ENCODE measurements around the gene CLCN2. TPM values are rescaled to one million over a fixed set of nuclear protein-coding genes. Genes with fewer than 3 reads are reported as not detected.

Gene CLCN2
- total RNA-seq, 1 experiment from 2014 or later: 22.9 TPM

DNA sequence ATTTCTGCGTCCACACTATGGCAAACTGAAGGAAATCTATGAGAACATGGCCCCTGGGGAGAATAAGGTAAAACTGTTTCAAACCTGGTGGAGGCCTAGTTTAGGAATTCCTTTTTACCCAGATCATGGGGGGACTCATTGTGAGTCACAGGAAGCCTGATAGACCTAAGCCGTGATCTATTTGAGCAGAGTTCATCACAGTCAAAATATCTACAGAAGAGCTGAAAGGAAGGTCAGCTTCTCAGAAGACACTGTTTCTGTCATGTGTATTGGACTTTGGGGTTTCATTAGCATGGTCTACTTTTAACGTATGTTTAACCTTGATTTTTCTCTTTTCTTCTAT, 61.1 kb downstream of the CLCN2 start:
- no TSS peak for BruUV-seq (replicated peaks)
- Mint-ChIP-seq H3K27me3 (ENCODE audit: unreplicated experiment) (peaks cover 20% of the 10 kb centered on the region), H3K9me3 (ENCODE audit: low read depth, unreplicated experiment) (no peaks in the 10 kb centered on the region), H3K27ac (ENCODE audit: unreplicated experiment) (no peak overlapping the region), H3K4me1 (ENCODE audit: low read depth, unreplicated experiment) (peaks cover 16% of the 10 kb centered on the region), H3K4me3 (ENCODE audit: low read depth, unreplicated experiment) (peak overlapping the region; percentile 97), H3K36me3 (ENCODE audit: insufficient read depth, unreplicated experiment) (peaks cover 72% of the 10 kb centered on the region)
- no peak for DNase-seq
- intact Hi-C loops (cut with micrococcal nuclease; ENCODE audit: unreplicated experiment): no loop called here
- CTCF ChIA-PET: interaction anchor here (0.6 to 1.0 kb wide), 2 partner anchors 12 to 603 kb away, joined by 3 to 4 read pairs; partner anchors contain the start of gene YEATS2
- TF ChIP-seq, protein P1, sequence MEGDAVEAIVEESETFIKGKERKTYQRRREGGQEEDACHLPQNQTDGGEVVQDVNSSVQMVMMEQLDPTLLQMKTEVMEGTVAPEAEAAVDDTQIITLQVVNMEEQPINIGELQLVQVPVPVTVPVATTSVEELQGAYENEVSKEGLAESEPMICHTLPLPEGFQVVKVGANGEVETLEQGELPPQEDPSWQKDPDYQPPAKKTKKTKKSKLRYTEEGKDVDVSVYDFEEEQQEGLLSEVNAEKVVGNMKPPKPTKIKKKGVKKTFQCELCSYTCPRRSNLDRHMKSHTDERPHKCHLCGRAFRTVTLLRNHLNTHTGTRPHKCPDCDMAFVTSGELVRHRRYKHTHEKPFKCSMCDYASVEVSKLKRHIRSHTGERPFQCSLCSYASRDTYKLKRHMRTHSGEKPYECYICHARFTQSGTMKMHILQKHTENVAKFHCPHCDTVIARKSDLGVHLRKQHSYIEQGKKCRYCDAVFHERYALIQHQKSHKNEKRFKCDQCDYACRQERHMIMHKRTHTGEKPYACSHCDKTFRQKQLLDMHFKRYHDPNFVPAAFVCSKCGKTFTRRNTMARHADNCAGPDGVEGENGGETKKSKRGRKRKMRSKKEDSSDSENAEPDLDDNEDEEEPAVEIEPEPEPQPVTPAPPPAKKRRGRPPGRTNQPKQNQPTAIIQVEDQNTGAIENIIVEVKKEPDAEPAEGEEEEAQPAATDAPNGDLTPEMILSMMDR (IDR thresholded peaks at IDR 0.05; ENCODE audit: unreplicated experiment): no peak

DNA sequence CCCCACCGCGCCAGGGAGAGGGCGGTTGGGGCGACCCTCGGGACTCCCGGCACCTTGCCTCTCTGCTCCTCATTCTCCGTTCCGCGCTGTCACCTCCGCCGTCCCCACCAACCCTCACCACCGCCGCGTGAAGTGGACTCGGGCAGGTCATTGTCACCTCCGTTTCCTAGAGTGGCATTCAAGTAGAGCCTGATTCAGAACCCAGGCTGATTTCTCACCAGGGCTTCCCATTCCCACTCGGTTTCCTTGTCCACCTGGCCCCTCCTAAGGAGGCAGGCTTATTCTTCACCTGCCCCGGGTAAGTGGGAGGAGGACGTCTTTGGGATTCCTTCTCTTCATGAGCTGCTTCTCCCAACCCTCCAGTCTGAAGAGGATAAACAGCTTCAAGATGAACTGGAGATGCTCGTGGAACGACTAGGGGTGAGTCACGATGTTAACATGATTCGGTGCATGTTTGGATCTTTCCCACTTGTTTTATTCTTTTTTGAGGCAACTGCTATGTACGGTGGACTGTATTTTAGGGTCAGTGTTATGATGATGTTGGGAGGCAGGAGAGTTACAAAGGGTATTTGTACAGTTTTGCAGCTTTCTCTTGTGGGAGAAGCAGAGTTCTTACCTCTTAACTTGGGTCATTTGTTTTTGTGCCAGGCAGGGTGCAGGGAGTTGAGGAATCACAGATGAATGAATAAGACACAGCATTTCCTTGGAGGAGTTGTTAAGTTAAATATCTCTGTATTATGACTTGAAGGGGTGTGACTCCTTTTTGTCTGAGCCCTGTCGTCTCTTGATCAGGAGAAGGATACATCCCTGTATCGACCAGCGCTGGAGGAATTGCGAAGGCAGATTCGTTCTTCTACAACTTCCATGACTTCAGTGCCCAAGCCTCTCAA, 61.7 kb downstream of the CLCN2 start:
- peak overlapping the region; percentile 91 for H3K27ac Mint-ChIP-seq (ENCODE audit: unreplicated experiment)
- CTCF ChIA-PET: interaction anchor here (0.5 to 1.0 kb wide), 4 partner anchors 12 to 602 kb away, joined by 3 to 4 read pairs (median 3); partner anchors contain the start of gene YEATS2
- TSS peak; percentile 62 for BruUV-seq (replicated peaks)
- TF ChIP-seq, protein P1 (IDR thresholded peaks at IDR 0.05; ENCODE audit: unreplicated experiment): no peak
- intact Hi-C loops (cut with micrococcal nuclease; ENCODE audit: unreplicated experiment): no loop called here
- peaks cover 26% of the 10 kb centered on the region for H3K27me3 Mint-ChIP-seq (ENCODE audit: unreplicated experiment)
- no peak for DNase-seq
- peaks cover 16% of the 10 kb centered on the region for H3K4me1 Mint-ChIP-seq (ENCODE audit: low read depth, unreplicated experiment)
- H3K4me3 Mint-ChIP-seq (ENCODE audit: low read depth, unreplicated experiment): peak overlapping the region; percentile 97
- H3K9me3 Mint-ChIP-seq (ENCODE audit: low read depth, unreplicated experiment): no peaks in the 10 kb centered on the region
- peaks cover 66% of the 10 kb centered on the region for H3K36me3 Mint-ChIP-seq (ENCODE audit: insufficient read depth, unreplicated experiment)

DNA sequence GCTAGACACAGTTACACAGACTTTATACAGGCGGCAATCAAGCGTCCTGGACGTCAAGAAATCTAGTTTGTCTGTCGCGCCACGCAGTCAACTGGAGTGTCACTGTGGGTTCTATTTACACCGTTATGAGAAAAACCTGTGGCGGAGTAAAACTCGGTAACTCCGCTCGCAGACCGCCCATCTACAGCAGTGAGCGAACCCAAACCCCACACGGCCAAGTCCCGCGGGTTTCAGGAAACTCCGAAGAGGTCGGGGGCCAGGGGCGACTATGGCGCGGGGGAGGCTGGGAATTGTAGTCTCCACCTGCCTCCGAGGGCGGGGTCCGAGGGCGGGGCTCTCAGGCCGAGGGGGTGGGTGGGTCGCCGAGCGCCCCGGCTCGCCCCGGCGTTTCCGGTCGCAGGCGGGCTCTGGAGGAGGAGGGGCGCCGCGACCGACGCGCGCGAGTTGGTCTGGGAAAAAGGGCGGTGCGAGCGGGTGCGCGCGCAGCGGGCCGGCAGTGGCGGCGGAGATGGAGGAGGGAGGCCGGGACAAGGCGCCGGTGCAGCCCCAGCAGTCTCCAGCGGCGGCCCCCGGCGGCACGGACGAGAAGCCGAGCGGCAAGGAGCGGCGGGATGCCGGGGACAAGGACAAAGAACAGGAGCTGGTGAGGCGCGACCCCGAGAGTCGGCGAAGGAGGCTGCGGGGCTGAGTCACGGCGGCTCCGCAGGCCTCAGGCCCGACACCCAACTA, 62.5 kb downstream of the CLCN2 start, which contains the start of gene PSMD2:
Gene PSMD2, plus strand, starts transcription at position 483 of the 729 bp plus-strand sequence. Its CDS starts 26 bp downstream, at position 509.
- Mint-ChIP-seq H3K9me3 (ENCODE audit: low read depth, unreplicated experiment) (no peaks in the 10 kb centered on the region), H3K27me3 (ENCODE audit: unreplicated experiment) (peaks cover 34% of the 10 kb centered on the region), H3K4me1 (ENCODE audit: low read depth, unreplicated experiment) (peaks cover 16% of the 10 kb centered on the region), H3K4me3 (ENCODE audit: low read depth, unreplicated experiment) (peak within 1 kb of the TSS; percentile 97), H3K36me3 (ENCODE audit: insufficient read depth, unreplicated experiment) (peaks cover 58% of the 10 kb centered on the region), H3K27ac (ENCODE audit: unreplicated experiment) (peak within 1 kb of the TSS; percentile 91)
- intact Hi-C loops (cut with micrococcal nuclease; ENCODE audit: unreplicated experiment): no loop called here
- CTCF ChIA-PET: interaction anchor here (0.5 to 0.9 kb wide), 3 partner anchors 21 to 100 kb away, joined by 3 to 7 read pairs (median 3); no protein-coding TSS in a partner anchor
- BruUV-seq (replicated peaks): no TSS peak
- DNase-seq: peak; percentile 100
- TF ChIP-seq, protein P1 (IDR thresholded peaks at IDR 0.05; ENCODE audit: unreplicated experiment): no peak

DNA sequence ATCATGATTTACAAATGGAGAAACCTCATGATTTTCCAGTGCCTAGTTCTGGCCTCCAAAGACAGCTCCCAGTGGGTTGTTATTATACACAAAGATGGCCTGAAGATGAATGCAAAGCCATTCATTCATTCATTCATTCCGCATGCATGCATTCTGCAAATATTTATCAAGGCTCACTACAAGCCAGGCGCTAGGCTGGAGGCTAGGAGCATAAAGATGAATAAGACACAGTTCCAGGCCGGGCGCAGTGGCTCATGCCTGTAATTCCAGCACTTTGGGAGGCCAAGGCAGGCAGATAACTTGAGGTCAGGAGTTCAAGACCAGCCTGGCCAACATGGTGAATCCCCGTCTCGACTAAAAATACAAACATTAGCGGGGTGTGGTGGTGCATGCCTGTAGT, 64.8 kb downstream of the CLCN2 start:
- intact Hi-C loops (cut with micrococcal nuclease; ENCODE audit: unreplicated experiment): no loop called here

More for the DNA sequence above, 64.8 kb downstream of the CLCN2 start:
- DNase-seq: no peak
- BruUV-seq (replicated peaks): no TSS peak
- TF ChIP-seq, protein P1 (IDR thresholded peaks at IDR 0.05; ENCODE audit: unreplicated experiment): no peak
- CTCF ChIA-PET: no interaction called here
- H3K36me3 Mint-ChIP-seq (ENCODE audit: insufficient read depth, unreplicated experiment): peaks cover 44% of the 10 kb centered on the region
- peak overlapping the region; percentile 97 for H3K4me3 Mint-ChIP-seq (ENCODE audit: low read depth, unreplicated experiment)
- H3K4me1 Mint-ChIP-seq (ENCODE audit: low read depth, unreplicated experiment): peaks cover 16% of the 10 kb centered on the region
- H3K9me3 Mint-ChIP-seq (ENCODE audit: low read depth, unreplicated experiment): no peaks in the 10 kb centered on the region
- H3K27me3 Mint-ChIP-seq (ENCODE audit: unreplicated experiment): peaks cover 57% of the 10 kb centered on the region
- no peak overlapping the region for H3K27ac Mint-ChIP-seq (ENCODE audit: unreplicated experiment)

Data from Calu3 (cell line).